SK-N-SH treated with all-trans-retinoic acid at 6 μM for 48 hours (cell line): Measurements from ENCODE around the gene CHEK2.

ENCODE experiments used
- ARNTL ChIP-seq: fragments of 450-650 bp; formaldehyde crosslinking; IDR thresholded peaks from 2 replicates; pipeline ENCODE4 v1.5.0; 2020; ENCODE audit warnings: low read depth, mild to moderate bottlenecking, moderate library complexity, borderline replicate concordance
- GLIS3 ChIP-seq: fragments of 250-450 bp; sonication (Bioruptor Pico); IDR thresholded peaks from 2 replicates; pipeline ENCODE4 v1.5.0; 2020; ENCODE audit warnings: mild to moderate bottlenecking, moderate library complexity
- RARB ChIP-seq: fragments of 250-450 bp; sonication (Bioruptor Pico); IDR thresholded peaks from 2 replicates; pipeline ENCODE4 v1.8.0; 2021; ENCODE audit warnings: mild to moderate bottlenecking, moderate library complexity
- TCF4 ChIP-seq: fragments of 250-450 bp; sonication (Bioruptor Pico); IDR thresholded peaks from 2 replicates; pipeline ENCODE4 v1.8.0; 2021; ENCODE audit warnings: mild to moderate bottlenecking, moderate library complexity, borderline replicate concordance
- TOX ChIP-seq: fragments of 250-450 bp; sonication (Bioruptor Pico); IDR thresholded peaks from 2 replicates; pipeline ENCODE4 v1.8.0; 2021; ENCODE audit warnings: mild to moderate bottlenecking, moderate library complexity, borderline replicate concordance
- ZC3H10 ChIP-seq: fragments of 250-450 bp; sonication (Bioruptor Pico); IDR thresholded peaks from 2 replicates; pipeline ENCODE4 v1.5.1; 2021; ENCODE audit warnings: mild to moderate bottlenecking, moderate library complexity
- ZFP3 ChIP-seq: fragments of 250-450 bp; sonication (Bioruptor Pico); IDR thresholded peaks from 2 replicates; pipeline ENCODE4 v1.5.0; 2020; ENCODE audit warnings: mild to moderate bottlenecking, moderate library complexity
- TF ChIP-seq, protein P1 (sequence below): fragments of 250-450 bp; sonication (Bioruptor Pico); IDR thresholded peaks from 2 replicates; pipeline ENCODE4 v1.8.0; 2021; ENCODE audit warnings: low read depth, mild to moderate bottlenecking, moderate library complexity, borderline replicate concordance
- TF ChIP-seq, protein P2 (sequence below): fragments of 250-450 bp; sonication (Bioruptor Pico); IDR thresholded peaks from 2 replicates; pipeline ENCODE4 v1.5.1; 2021; ENCODE audit warnings: mild to moderate bottlenecking, moderate library complexity
- TF ChIP-seq, protein P3 (sequence below): fragments of 250-450 bp; sonication (Bioruptor Pico); IDR thresholded peaks from 2 replicates; pipeline ENCODE4 v1.5.1; 2020; ENCODE audit warnings: low read depth, mild to moderate bottlenecking, moderate library complexity
- TF ChIP-seq, protein P4 (sequence below): fragments of 250-450 bp; sonication (Bioruptor Pico); IDR thresholded peaks from 2 replicates; pipeline ENCODE4 v1.8.0; 2020; ENCODE audit warnings: mild to moderate bottlenecking, moderate library complexity, borderline replicate concordance

DNA sequence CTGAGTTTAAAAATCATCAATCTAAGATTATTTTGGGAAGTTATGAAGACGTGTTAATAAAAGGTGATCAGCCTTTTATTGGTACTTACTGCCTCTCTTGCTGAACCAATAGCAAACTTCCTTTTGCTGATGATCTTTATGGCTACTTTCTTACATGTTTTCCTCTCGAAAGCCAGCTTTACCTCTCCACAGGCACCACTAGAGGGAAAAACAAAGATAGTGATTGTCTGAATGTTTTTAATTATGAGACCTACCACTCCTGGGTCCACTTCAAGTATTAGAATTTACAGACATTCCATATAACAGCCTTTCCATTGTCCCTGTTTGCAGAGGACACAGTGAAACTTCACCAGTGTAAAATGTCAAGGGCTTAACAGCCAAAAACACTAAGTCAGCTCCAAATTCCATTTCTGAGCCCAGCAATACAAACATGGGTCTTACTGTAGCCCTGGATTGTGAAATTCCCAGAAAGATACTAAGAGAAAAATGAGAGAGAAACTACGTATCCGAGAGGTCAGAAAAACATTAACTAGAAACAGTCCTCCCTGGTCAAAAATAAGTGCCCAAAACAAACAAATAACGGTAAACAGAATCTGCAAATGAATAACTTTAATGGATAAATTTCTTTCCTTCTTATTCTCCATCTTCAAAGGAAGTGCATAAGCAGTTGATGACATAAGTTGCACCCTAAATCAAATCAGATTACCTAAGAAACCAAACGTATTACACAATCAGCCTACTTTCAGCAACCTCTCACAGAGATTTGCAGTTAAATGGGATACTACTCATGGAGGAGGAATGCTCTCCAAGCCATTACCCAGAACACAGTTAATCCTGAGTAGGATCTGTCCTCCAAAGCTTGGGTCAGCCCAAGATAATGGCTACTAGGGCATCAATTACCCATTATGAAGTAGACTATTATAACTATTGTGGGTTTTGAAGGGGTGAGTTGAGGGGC is 29.5 kb downstream of the CHEK2 start:
- TF ChIP-seq, protein P1, sequence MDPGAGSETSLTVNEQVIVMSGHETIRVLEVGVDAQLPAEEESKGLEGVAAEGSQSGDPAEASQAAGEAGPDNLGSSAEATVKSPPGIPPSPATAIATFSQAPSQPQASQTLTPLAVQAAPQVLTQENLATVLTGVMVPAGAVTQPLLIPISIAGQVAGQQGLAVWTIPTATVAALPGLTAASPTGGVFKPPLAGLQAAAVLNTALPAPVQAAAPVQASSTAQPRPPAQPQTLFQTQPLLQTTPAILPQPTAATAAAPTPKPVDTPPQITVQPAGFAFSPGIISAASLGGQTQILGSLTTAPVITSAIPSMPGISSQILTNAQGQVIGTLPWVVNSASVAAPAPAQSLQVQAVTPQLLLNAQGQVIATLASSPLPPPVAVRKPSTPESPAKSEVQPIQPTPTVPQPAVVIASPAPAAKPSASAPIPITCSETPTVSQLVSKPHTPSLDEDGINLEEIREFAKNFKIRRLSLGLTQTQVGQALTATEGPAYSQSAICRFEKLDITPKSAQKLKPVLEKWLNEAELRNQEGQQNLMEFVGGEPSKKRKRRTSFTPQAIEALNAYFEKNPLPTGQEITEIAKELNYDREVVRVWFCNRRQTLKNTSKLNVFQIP (CRISPR knock-in tag), result no peak
- TF ChIP-seq TOX (peak; percentile 48; the same call in 1 of the 2 replicates), RARB (CRISPR knock-in tag) (no peak), TCF4 (CRISPR knock-in tag) (no peak), ZC3H10 (CRISPR knock-in tag) (peak; percentile 86), ZFP3 (CRISPR knock-in tag) (peak; percentile 57), ARNTL (CRISPR knock-in tag) (no peak), GLIS3 (CRISPR knock-in tag) (0 out of 2 replicates have a peak, but pooled peaks have one; percentile 30)
- TF ChIP-seq, protein P2, sequence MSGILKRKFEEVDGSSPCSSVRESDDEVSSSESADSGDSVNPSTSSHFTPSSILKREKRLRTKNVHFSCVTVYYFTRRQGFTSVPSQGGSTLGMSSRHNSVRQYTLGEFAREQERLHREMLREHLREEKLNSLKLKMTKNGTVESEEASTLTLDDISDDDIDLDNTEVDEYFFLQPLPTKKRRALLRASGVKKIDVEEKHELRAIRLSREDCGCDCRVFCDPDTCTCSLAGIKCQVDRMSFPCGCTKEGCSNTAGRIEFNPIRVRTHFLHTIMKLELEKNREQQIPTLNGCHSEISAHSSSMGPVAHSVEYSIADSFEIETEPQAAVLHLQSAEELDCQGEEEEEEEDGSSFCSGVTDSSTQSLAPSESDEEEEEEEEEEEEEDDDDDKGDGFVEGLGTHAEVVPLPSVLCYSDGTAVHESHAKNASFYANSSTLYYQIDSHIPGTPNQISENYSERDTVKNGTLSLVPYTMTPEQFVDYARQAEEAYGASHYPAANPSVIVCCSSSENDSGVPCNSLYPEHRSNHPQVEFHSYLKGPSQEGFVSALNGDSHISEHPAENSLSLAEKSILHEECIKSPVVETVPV (CRISPR knock-in tag), result no peak
- TF ChIP-seq, protein P3, sequence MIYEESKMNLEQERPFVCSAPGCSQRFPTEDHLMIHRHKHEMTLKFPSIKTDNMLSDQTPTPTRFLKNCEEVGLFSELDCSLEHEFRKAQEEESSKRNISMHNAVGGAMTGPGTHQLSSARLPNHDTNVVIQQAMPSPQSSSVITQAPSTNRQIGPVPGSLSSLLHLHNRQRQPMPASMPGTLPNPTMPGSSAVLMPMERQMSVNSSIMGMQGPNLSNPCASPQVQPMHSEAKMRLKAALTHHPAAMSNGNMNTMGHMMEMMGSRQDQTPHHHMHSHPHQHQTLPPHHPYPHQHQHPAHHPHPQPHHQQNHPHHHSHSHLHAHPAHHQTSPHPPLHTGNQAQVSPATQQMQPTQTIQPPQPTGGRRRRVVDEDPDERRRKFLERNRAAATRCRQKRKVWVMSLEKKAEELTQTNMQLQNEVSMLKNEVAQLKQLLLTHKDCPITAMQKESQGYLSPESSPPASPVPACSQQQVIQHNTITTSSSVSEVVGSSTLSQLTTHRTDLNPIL (CRISPR knock-in tag), result peak; percentile 92; the same call in 1 of the 2 replicates
- TF ChIP-seq, protein P4, sequence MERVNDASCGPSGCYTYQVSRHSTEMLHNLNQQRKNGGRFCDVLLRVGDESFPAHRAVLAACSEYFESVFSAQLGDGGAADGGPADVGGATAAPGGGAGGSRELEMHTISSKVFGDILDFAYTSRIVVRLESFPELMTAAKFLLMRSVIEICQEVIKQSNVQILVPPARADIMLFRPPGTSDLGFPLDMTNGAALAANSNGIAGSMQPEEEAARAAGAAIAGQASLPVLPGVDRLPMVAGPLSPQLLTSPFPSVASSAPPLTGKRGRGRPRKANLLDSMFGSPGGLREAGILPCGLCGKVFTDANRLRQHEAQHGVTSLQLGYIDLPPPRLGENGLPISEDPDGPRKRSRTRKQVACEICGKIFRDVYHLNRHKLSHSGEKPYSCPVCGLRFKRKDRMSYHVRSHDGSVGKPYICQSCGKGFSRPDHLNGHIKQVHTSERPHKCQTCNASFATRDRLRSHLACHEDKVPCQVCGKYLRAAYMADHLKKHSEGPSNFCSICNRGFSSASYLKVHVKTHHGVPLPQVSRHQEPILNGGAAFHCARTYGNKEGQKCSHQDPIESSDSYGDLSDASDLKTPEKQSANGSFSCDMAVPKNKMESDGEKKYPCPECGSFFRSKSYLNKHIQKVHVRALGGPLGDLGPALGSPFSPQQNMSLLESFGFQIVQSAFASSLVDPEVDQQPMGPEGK, result peak; percentile 85
